ENCODE data around the gene CFAP157.

The CFAP157 gene

DNA sequence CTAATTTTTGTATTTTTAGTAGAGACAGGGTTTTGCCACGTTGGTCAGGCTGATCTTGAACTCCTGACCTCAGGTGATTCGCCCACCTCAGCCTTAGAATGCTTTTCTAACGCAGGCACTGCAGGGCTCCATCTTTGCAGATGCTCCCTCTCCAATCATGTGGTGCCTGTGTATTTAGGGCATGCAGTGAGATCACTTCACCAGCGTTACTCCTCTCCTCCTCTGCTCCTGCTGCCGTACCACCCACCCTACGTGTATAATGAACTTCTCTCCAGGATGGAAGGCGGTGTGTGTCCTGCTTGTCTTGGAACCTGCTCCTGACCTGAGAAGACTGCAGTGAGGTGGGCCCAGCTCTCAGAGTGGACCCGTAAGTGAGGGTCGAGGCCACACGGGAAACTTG is 13.6 kb upstream of the CFAP157 start:
- H3K27me3 ChIP-seq (ENCODE audit: control insufficient read depth, insufficient read depth, low read length) = no peaks in the 10 kb centered on the region
- no peak overlapping the region for H3K27ac ChIP-seq (ENCODE audit: low read depth, low read length)
- H3K36me3 ChIP-seq (ENCODE audit: control insufficient read depth, insufficient read depth, low read length) = no peaks in the 10 kb centered on the region; the same call in 1 of the 2 replicates
- H3K9me3 ChIP-seq (ENCODE audit: control insufficient read depth, insufficient read depth, low read length) = 0 out of 2 replicates have a peak, but pooled peaks cover 4% of the 10 kb centered on the region
- H3K4me3 ChIP-seq (ENCODE audit: low read depth, low read length) = no peak overlapping the region
- H3K4me1 ChIP-seq (ENCODE audit: control insufficient read depth, insufficient read depth, low read length) = no peaks in the 10 kb centered on the region
- no peak overlapping the region for H3K9ac ChIP-seq (ENCODE audit: low read depth, low read length)

DNA sequence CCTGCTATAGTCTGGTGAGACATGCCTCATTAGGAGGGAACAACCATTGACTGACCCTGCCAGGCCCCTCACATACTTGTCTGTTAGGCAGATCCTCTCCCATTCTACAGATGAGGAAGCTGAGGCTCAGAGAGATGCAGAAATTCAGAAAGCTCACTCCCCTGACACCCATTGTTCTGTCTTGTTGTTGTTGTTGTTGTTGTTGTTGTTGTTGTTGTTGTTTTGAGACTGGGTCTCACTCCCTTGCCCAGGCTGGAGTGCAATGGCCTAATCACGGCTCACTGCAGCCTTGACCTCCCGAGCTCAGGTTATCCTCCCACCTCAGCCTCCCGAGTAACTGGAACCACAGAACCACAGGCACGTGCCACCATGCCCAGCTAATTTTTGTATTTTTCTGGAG is 13.1 kb upstream of the CFAP157 start:
- Histone ChIP-seq H3K9me3 (ENCODE audit: control insufficient read depth, insufficient read depth, low read length) (0 out of 2 replicates have a peak, but pooled peaks cover 4% of the 10 kb centered on the region), H3K4me3 (ENCODE audit: low read depth, low read length) (no peak overlapping the region), H3K9ac (ENCODE audit: low read depth, low read length) (no peak overlapping the region), H3K27me3 (ENCODE audit: control insufficient read depth, insufficient read depth, low read length) (no peaks in the 10 kb centered on the region), H3K4me1 (ENCODE audit: control insufficient read depth, insufficient read depth, low read length) (no peaks in the 10 kb centered on the region), H3K27ac (ENCODE audit: low read depth, low read length) (no peak overlapping the region), H3K36me3 (ENCODE audit: control insufficient read depth, insufficient read depth, low read length) (no peaks in the 10 kb centered on the region; the same call in 1 of the 2 replicates)

DNA sequence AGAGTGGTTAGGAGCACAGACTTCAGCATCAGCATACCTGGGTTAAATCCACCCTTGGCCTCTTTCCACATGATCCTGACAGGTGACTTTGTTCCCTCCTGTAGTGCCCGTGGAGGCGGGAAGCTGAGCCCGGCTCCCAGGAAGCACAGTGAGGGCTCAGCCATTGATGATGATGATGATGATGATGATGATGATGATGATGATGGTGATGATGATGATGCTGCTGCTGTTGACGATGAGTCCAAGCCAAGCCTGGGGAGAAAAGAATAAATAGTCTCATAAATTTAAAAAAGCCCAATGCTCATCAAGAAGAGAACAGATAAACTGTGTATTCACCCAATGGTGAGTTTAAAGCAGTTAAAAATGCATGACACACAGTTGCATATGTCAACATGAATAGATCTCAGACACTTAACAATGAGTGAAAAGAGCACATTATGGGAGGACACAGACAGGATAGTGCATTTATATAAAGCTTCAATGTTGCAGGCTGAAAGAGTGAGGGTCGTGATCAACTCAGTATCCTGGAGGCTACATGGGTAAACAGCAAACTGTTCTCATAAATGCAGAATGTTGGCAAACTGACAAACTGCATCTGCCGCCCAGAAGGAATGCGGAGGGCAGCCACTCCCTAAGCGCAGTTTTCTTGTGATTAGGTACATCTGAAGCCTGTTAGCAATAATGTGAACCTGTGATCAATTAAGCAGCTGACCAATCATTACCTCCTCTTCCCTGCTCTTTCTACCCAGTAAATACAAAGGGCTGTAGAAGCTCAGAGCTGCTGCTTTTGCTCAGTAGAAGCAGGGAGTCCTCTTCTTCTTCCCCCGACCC is 11.7 kb upstream of the CFAP157 start:
- Histone ChIP-seq H3K4me1 (ENCODE audit: control insufficient read depth, insufficient read depth, low read length) (no peaks in the 10 kb centered on the region), H3K4me3 (ENCODE audit: low read depth, low read length) (no peak overlapping the region), H3K27me3 (ENCODE audit: control insufficient read depth, insufficient read depth, low read length) (no peaks in the 10 kb centered on the region), H3K9ac (ENCODE audit: low read depth, low read length) (no peak overlapping the region), H3K9me3 (ENCODE audit: control insufficient read depth, insufficient read depth, low read length) (no peaks in the 10 kb centered on the region), H3K27ac (ENCODE audit: low read depth, low read length) (no peak overlapping the region), H3K36me3 (ENCODE audit: control insufficient read depth, insufficient read depth, low read length) (no peaks in the 10 kb centered on the region; the same call in 1 of the 2 replicates)

DNA sequence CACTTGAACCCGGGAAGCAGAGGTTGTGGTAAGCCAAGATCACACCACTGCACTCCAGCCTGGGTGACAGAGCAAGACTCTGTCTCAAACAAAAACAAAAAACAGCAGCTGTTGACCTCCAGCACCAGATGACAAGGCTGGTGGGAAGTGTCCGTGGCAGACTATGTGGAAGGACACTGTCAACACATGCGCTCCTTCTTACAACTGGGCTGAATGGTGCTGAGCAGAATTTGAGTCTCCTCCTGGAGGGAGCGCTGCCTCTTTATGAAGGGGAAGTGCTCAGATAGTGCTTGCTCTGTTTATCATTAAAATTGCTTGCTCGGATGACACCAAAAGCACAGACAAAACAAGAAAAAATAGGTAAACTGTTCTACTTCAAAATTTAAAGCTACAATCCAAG is 9.2 kb upstream of the CFAP157 start:
- Histone ChIP-seq H3K9ac (ENCODE audit: low read depth, low read length) (no peak overlapping the region), H3K4me3 (ENCODE audit: low read depth, low read length) (no peak overlapping the region), H3K4me1 (ENCODE audit: control insufficient read depth, insufficient read depth, low read length) (no peaks in the 10 kb centered on the region), H3K27me3 (ENCODE audit: control insufficient read depth, insufficient read depth, low read length) (no peaks in the 10 kb centered on the region), H3K9me3 (ENCODE audit: control insufficient read depth, insufficient read depth, low read length) (no peaks in the 10 kb centered on the region), H3K27ac (ENCODE audit: low read depth, low read length) (no peak overlapping the region), H3K36me3 (ENCODE audit: control insufficient read depth, insufficient read depth, low read length) (no peaks in the 10 kb centered on the region)

DNA sequence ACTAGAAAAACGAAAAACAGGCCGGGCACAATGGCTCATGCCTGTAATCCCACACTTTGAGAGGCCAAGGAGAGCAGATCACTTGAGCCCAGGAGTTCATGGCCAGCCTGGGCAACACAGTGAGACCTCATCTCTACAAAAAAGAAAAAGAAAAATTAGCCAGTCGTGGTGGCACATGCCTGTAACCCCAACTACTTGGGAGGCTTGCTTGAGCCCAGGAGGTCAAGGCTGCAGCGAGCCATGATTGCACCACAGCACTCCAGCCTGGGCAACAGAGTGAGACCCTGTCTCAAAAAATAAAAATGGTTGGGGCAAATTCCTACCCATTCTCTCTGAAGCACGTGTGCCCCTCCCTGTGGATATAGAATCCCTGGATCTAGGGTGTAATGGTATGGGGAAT is 8.4 kb upstream of the CFAP157 start:
- no peak overlapping the region for H3K9ac ChIP-seq (ENCODE audit: low read depth, low read length)
- H3K4me3 ChIP-seq (ENCODE audit: low read depth, low read length) = no peak overlapping the region
- no peaks in the 10 kb centered on the region for H3K4me1 ChIP-seq (ENCODE audit: control insufficient read depth, insufficient read depth, low read length)
- H3K36me3 ChIP-seq (ENCODE audit: control insufficient read depth, insufficient read depth, low read length) = no peaks in the 10 kb centered on the region
- no peaks in the 10 kb centered on the region for H3K27me3 ChIP-seq (ENCODE audit: control insufficient read depth, insufficient read depth, low read length)
- no peak overlapping the region for H3K27ac ChIP-seq (ENCODE audit: low read depth, low read length)
- no peaks in the 10 kb centered on the region for H3K9me3 ChIP-seq (ENCODE audit: control insufficient read depth, insufficient read depth, low read length)

DNA sequence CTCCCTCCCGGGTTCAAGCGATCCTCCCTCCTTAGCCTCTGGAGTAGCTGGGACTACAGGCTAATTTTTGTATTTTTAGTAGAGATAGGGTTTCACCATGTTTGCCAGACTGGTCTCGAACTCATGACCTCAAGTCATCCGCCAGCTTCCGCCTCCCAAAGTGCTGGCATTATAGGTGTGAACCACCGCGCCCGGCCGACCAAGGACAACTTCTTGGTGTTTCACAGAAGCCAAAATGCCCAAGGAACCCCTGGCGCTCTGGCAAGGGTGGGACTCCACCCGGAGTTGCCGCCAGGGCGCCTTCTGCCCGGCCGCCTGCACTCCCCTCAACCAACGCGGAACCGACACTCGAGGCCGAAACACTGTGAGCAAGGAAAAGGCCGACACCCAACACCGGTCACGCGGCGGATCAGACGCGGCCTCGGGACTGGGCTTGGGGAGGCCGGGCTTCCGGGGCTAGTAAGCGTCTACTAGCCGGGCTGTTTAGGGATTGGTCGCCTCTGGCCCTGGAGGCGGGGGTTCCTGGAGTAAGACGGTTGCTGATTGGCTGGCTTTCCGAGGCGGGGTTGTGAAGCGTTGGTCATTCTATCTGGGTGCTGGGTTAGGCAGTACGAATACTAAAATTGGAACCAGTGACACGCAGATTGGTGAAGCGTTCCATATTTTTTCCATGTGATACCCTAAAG is 7.7 kb upstream of the CFAP157 start:
- Histone ChIP-seq H3K4me3 (ENCODE audit: low read depth, low read length) (peak overlapping the region; percentile 54), H3K27ac (ENCODE audit: low read depth, low read length) (no peak overlapping the region), H3K36me3 (ENCODE audit: control insufficient read depth, insufficient read depth, low read length) (no peaks in the 10 kb centered on the region), H3K4me1 (ENCODE audit: control insufficient read depth, insufficient read depth, low read length) (no peaks in the 10 kb centered on the region), H3K9ac (ENCODE audit: low read depth, low read length) (peak overlapping the region; percentile 35), H3K27me3 (ENCODE audit: control insufficient read depth, insufficient read depth, low read length) (no peaks in the 10 kb centered on the region), H3K9me3 (ENCODE audit: control insufficient read depth, insufficient read depth, low read length) (no peaks in the 10 kb centered on the region)

DNA sequence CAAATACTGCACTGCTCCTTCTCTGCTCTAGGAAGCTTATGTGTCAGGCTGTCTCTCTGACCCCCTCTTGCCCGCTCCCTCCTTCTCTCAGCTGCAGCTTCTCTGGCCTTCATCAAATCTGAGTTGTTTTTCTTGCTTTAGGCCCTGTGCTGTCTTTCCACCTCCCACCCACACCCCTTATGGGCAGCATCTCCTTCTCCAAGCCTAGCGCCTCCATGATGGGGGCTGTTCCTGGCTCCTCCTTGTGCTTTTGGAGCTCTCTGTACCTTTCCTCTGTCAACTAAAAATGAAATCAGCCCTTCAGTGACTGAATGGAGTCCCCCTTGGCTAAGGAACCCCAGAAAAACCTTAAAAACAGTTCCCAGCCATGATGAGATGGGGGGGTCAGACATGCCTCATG is 6.6 kb upstream of the CFAP157 start:
- Histone ChIP-seq H3K9me3 (ENCODE audit: control insufficient read depth, insufficient read depth, low read length) (no peaks in the 10 kb centered on the region), H3K36me3 (ENCODE audit: control insufficient read depth, insufficient read depth, low read length) (no peaks in the 10 kb centered on the region), H3K4me1 (ENCODE audit: control insufficient read depth, insufficient read depth, low read length) (no peaks in the 10 kb centered on the region), H3K9ac (ENCODE audit: low read depth, low read length) (no peak overlapping the region), H3K27me3 (ENCODE audit: control insufficient read depth, insufficient read depth, low read length) (no peaks in the 10 kb centered on the region), H3K27ac (ENCODE audit: low read depth, low read length) (no peak overlapping the region), H3K4me3 (ENCODE audit: low read depth, low read length) (no peak overlapping the region)

DNA sequence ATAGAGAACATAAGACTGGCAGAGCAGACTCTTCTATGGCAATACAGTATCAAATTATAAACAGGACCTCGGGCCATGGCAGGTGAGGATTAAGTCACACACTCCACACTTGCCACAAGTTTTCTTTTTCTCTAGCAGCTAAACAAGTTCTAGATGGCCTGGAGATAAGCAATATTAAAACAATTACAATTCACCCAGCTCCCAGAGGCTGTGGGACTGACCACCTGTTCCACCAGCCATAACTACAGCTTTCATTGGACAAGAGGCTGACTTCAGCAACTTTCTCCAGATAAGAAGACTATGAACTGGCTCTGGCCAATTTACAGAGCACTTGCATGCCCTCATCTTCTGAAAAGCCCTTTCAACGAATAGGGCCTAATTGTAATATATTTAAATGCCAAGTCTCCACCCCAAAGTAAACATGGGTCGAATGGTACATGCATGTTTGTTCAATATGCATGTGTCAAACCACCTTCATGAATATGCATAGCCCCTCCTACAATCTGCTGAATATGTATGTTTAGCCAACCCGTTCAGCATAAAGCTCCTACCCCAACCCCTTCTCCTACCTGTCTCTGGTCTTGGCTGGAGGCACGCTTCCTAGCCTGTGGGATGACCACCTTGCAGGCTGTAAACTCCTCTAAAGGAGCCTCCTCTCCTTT is 6.1 kb upstream of the CFAP157 start:
- no peaks in the 10 kb centered on the region for H3K27me3 ChIP-seq (ENCODE audit: control insufficient read depth, insufficient read depth, low read length)
- no peaks in the 10 kb centered on the region for H3K4me1 ChIP-seq (ENCODE audit: control insufficient read depth, insufficient read depth, low read length)
- no peak overlapping the region for H3K9ac ChIP-seq (ENCODE audit: low read depth, low read length)
- no peaks in the 10 kb centered on the region for H3K36me3 ChIP-seq (ENCODE audit: control insufficient read depth, insufficient read depth, low read length)
- no peak overlapping the region for H3K27ac ChIP-seq (ENCODE audit: low read depth, low read length)
- no peak overlapping the region for H3K4me3 ChIP-seq (ENCODE audit: low read depth, low read length)
- no peaks in the 10 kb centered on the region for H3K9me3 ChIP-seq (ENCODE audit: control insufficient read depth, insufficient read depth, low read length)

DNA sequence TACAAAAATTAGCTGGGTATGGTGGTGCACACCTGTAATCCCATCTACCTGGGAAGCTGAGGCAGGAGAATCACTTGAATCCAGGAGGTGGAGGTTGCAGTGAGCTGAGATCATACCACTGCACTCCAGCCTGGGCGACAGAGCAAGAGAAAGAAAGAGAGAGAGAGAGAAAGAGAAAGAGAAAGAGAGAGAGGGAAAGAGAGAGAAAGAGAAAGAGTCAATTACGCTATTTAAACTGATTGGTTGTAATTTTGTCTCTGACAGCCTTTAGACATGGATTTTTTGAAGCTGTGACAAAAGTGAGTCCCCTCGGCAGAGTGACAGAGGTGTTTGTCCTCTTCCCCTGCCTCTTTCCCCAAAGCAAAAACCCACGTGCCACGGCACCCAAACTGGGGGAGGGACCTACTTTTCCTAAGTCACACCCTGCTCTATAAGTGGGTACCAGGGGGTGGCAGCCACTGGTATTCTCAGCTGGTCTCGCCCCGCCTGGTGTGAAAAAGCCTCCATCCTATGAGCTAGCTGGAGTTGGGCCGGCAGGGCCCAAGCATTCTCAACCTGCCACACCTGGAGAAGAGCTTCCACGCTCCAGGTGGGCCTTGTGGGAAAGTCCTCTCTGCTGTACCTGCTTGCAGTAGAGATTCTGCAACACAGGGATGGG is 3.4 kb upstream of the CFAP157 start:
- H3K27ac ChIP-seq (ENCODE audit: low read depth, low read length) = no peak overlapping the region
- H3K36me3 ChIP-seq (ENCODE audit: control insufficient read depth, insufficient read depth, low read length) = no peaks in the 10 kb centered on the region
- no peak overlapping the region for H3K9ac ChIP-seq (ENCODE audit: low read depth, low read length)
- no peaks in the 10 kb centered on the region for H3K9me3 ChIP-seq (ENCODE audit: control insufficient read depth, insufficient read depth, low read length)
- no peak overlapping the region for H3K4me3 ChIP-seq (ENCODE audit: low read depth, low read length)
- H3K27me3 ChIP-seq (ENCODE audit: control insufficient read depth, insufficient read depth, low read length) = no peaks in the 10 kb centered on the region
- 0 out of 2 replicates have a peak, but pooled peaks cover 4% of the 10 kb centered on the region for H3K4me1 ChIP-seq (ENCODE audit: control insufficient read depth, insufficient read depth, low read length)

DNA sequence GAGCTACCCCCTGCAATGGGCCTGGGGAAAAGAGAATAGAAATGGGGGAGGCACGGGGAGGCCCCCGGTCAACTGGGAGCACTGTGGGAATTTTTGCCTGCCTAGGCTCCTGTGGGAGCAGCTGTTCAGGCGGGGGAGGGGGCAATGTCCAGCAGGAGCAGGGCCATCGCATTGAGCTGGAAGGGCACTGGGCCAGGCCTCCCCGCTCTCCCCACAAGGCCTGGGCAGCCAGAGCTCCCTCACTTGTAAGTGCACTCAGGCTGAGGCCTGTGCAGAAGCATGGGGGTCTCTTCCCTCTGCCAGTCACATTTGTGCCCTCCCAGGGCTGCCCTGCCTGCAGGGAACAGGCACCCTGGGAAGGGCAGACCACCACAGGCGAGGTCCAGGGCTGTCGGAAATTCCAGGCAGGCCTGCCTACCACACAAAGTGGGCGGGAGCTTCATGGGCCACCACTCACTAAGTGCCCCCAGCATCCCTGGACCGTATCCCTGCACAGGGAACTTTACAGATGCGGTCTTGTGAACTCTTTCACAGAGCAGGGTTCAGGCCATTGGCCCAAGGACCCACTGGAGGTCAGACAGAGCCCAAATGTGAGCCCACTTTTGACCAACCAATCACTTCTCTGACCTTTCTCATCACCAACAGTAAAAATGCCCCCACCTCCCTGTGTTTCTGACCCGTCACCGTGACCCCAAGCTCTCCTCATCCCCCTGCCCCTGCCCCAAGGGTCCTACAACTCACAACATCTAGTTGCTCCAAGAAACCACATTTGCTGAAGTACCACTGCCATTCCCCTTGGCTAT is 1.0 kb upstream of the CFAP157 start:
- H3K9me3 ChIP-seq (ENCODE audit: control insufficient read depth, insufficient read depth, low read length) = no peaks in the 10 kb centered on the region
- H3K36me3 ChIP-seq (ENCODE audit: control insufficient read depth, insufficient read depth, low read length) = no peaks in the 10 kb centered on the region
- no peaks in the 10 kb centered on the region for H3K27me3 ChIP-seq (ENCODE audit: control insufficient read depth, insufficient read depth, low read length)
- H3K27ac ChIP-seq (ENCODE audit: low read depth, low read length) = no peak overlapping the region
- no peak overlapping the region for H3K9ac ChIP-seq (ENCODE audit: low read depth, low read length)
- H3K4me3 ChIP-seq (ENCODE audit: low read depth, low read length) = no peak overlapping the region
- H3K4me1 ChIP-seq (ENCODE audit: control insufficient read depth, insufficient read depth, low read length) = 0 out of 2 replicates have a peak, but pooled peaks cover 4% of the 10 kb centered on the region

Data from HUES48 (cell line).